ENCODE data around the gene TSPAN13. TPM values are rescaled to one million over a fixed set of nuclear protein-coding genes. Genes with fewer than 3 reads are reported as not detected.

The TSPAN13 gene
- total and polyA plus RNA-seq, 2 donors (not counting 1 experiment from before 2014, with no cell fraction given) = 2.5 to 2.8 TPM

DNA sequence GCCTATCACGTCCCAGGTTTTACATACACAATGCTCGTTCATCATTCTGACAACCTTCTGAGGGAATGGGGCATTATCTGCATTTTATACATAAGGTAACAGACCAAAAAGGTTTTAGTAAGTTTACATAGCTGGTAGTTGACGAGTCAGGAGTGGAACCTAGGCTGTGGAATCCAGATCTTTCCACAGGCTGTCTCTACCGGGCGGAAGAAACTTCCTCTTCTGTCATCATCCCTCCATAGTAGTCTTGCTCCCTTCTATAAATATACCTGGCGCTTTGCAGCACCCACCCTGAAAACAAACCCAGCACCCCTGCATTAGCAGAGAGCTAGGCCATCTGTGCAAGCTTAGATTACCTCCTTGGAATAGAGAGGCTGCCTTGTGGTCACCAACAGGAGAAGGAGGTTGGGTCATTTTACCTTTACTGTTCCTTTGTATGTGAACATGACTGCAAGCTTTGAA, 1.3 kb downstream of the TSPAN13 start:
- no peaks in the 10 kb centered on the region for H3K79me2 ChIP-seq (ENCODE audit: control insufficient read depth, insufficient read depth, low read length)
- peak overlapping the region in 2 of 4 experiments; percentile 67 to 78 for H3K4me3 ChIP-seq (replicated peaks in 1 of 4; ENCODE audit: control extremely low read depth in 1 of 4, insufficient read depth in 1 of 4, low read depth in 3 of 4, low read length in 4 of 4)
- H3K4me2 ChIP-seq (ENCODE audit: extremely low read depth, insufficient read depth, low read length) = peak overlapping the region; percentile 90
- DNase-seq (ENCODE audit: low read depth in 2 of 2) = peak in 1 of 2 donors; percentile 42
- no peak overlapping the region for H3K9ac ChIP-seq (ENCODE audit: insufficient read depth, low read length)
- H3K9me3 ChIP-seq (ENCODE audit: control insufficient read depth, insufficient read depth, low read depth, low read length) = no peaks in the 10 kb centered on the region
- H4K20me1 ChIP-seq (ENCODE audit: control insufficient read depth, extremely low read depth, insufficient read depth, low read length) = no peaks in the 10 kb centered on the region
- H3K36me3 ChIP-seq (ENCODE audit: control insufficient read depth, insufficient read depth, low read length) = no peaks in the 10 kb centered on the region
- TF ChIP-seq, protein P1, sequence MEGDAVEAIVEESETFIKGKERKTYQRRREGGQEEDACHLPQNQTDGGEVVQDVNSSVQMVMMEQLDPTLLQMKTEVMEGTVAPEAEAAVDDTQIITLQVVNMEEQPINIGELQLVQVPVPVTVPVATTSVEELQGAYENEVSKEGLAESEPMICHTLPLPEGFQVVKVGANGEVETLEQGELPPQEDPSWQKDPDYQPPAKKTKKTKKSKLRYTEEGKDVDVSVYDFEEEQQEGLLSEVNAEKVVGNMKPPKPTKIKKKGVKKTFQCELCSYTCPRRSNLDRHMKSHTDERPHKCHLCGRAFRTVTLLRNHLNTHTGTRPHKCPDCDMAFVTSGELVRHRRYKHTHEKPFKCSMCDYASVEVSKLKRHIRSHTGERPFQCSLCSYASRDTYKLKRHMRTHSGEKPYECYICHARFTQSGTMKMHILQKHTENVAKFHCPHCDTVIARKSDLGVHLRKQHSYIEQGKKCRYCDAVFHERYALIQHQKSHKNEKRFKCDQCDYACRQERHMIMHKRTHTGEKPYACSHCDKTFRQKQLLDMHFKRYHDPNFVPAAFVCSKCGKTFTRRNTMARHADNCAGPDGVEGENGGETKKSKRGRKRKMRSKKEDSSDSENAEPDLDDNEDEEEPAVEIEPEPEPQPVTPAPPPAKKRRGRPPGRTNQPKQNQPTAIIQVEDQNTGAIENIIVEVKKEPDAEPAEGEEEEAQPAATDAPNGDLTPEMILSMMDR (conservative IDR thresholded peaks at IDR 0.05 in 1 of 2, IDR thresholded peaks at IDR 0.05 in 1 of 2; ENCODE audit: low read depth in 1 of 2, low read length in 2 of 2) = no peak
- no peak for TF ChIP-seq EZH2 (IDR thresholded peaks at IDR 0.05; ENCODE audit: low read length, missing control alignments)
- no peak overlapping the region for H2AFZ ChIP-seq (ENCODE audit: low read length)
- H3K27ac ChIP-seq (ENCODE audit: insufficient read depth, low read length) = no peak overlapping the region
- H3K27me3 ChIP-seq (ENCODE audit: control insufficient read depth, insufficient read depth, low read length) = no peaks in the 10 kb centered on the region
- no peaks in the 10 kb centered on the region for H3K4me1 ChIP-seq (ENCODE audit: control insufficient read depth, extremely low read depth, insufficient read depth, low read length)

GRCh38 chr7:16755397-16755796, 1.8 kb downstream of the TSPAN13 start:
- Histone ChIP-seq H3K79me2 (ENCODE audit: control insufficient read depth, insufficient read depth, low read length) (no peaks in the 10 kb centered on the region), H3K36me3 (ENCODE audit: control insufficient read depth, insufficient read depth, low read length) (no peaks in the 10 kb centered on the region), H4K20me1 (ENCODE audit: control insufficient read depth, extremely low read depth, insufficient read depth, low read length) (no peaks in the 10 kb centered on the region), H2AFZ (ENCODE audit: low read length) (no peak overlapping the region), H3K4me2 (ENCODE audit: extremely low read depth, insufficient read depth, low read length) (no peak overlapping the region), H3K27me3 (ENCODE audit: control insufficient read depth, insufficient read depth, low read length) (no peaks in the 10 kb centered on the region), H3K9me3 (ENCODE audit: control insufficient read depth, insufficient read depth, low read depth, low read length) (no peaks in the 10 kb centered on the region), H3K4me3 (replicated peaks in 1 of 4; ENCODE audit: control extremely low read depth in 1 of 4, insufficient read depth in 1 of 4, low read depth in 3 of 4, low read length in 4 of 4) (no peak overlapping the region), H3K4me1 (ENCODE audit: control insufficient read depth, extremely low read depth, insufficient read depth, low read length) (no peaks in the 10 kb centered on the region), H3K27ac (ENCODE audit: insufficient read depth, low read length) (no peak overlapping the region), H3K9ac (ENCODE audit: insufficient read depth, low read length) (no peak overlapping the region)
- TF ChIP-seq, protein P1 (conservative IDR thresholded peaks at IDR 0.05 in 1 of 2, IDR thresholded peaks at IDR 0.05 in 1 of 2; ENCODE audit: low read depth in 1 of 2, low read length in 2 of 2) = no peak
- no peak for TF ChIP-seq EZH2 (IDR thresholded peaks at IDR 0.05; ENCODE audit: low read length, missing control alignments)
- DNase-seq (ENCODE audit: low read depth in 2 of 2) = peak in 1 of 2 donors; percentile 61

GRCh38 chr7:16758036-16758435, 4.5 kb downstream of the TSPAN13 start:
- Histone ChIP-seq H2AFZ (ENCODE audit: low read length) (no peak overlapping the region), H3K27me3 (ENCODE audit: control insufficient read depth, insufficient read depth, low read length) (no peaks in the 10 kb centered on the region), H3K27ac (ENCODE audit: insufficient read depth, low read length) (no peak overlapping the region), H3K4me3 (replicated peaks in 1 of 4; ENCODE audit: control extremely low read depth in 1 of 4, insufficient read depth in 1 of 4, low read depth in 3 of 4, low read length in 4 of 4) (no peak overlapping the region), H3K36me3 (ENCODE audit: control insufficient read depth, insufficient read depth, low read length) (no peaks in the 10 kb centered on the region), H3K79me2 (ENCODE audit: control insufficient read depth, insufficient read depth, low read length) (no peaks in the 10 kb centered on the region), H4K20me1 (ENCODE audit: control insufficient read depth, extremely low read depth, insufficient read depth, low read length) (no peaks in the 10 kb centered on the region), H3K9ac (ENCODE audit: insufficient read depth, low read length) (no peak overlapping the region), H3K9me3 (ENCODE audit: control insufficient read depth, insufficient read depth, low read depth, low read length) (no peaks in the 10 kb centered on the region), H3K4me1 (ENCODE audit: control insufficient read depth, extremely low read depth, insufficient read depth, low read length) (no peaks in the 10 kb centered on the region), H3K4me2 (ENCODE audit: extremely low read depth, insufficient read depth, low read length) (no peak overlapping the region)
- no peak for DNase-seq (ENCODE audit: low read depth in 2 of 2)
- no peak for TF ChIP-seq EZH2 (IDR thresholded peaks at IDR 0.05; ENCODE audit: low read length, missing control alignments)
- TF ChIP-seq, protein P1 (conservative IDR thresholded peaks at IDR 0.05 in 1 of 2, IDR thresholded peaks at IDR 0.05 in 1 of 2; ENCODE audit: low read depth in 1 of 2, low read length in 2 of 2) = no peak
